GM18907 (cell line): ENCODE data around the gene AJAP1.
"Not testable (repeated sequence)": the region's sequence is repeated elsewhere in the genome, so short reads cannot be mapped to it uniquely, and the experiment has no call there.

ENCODE experiments used
- ATAC-seq: cut with Tn5 transposase; IDR thresholded peaks from one replicate; pipeline ENCODE4 v1.9.1; 2021; ENCODE audit warnings: mild to moderate bottlenecking, moderate library complexity; ENCODE audit not compliant: unreplicated experiment

The AJAP1 gene

GRCh38 chr1:4653796-4654725, at the start of gene AJAP1:
AJAP1 (plus strand) TSS chr1:4654609; CDS start chr1:4655426, 817 bp downstream.
- ATAC-seq = no peak

GRCh38 chr1:4605158-4605557, 49.3 kb upstream of the AJAP1 start:
- no peak for ATAC-seq

- ATAC-seq = no peak
These were observed 42.7 kb upstream of the AJAP1 start for GRCh38 chr1:4611563-4612341.

- ATAC-seq = no peak
These were observed 41.4 kb upstream of the AJAP1 start for GRCh38 chr1:4612991-4613390.

GRCh38 chr1:4613606-4614370, 40.6 kb upstream of the AJAP1 start:
- ATAC-seq = no peak

GRCh38 chr1:4614371-4615137, 39.9 kb upstream of the AJAP1 start:
- no peak for ATAC-seq

GRCh38 chr1:4615138-4615470, 39.3 kb upstream of the AJAP1 start:
- no peak for ATAC-seq

- ATAC-seq = no peak
These were observed 38.9 kb upstream of the AJAP1 start for GRCh38 chr1:4615501-4615900.

- ATAC-seq = no peak
These were observed 37.5 kb upstream of the AJAP1 start for GRCh38 chr1:4616831-4617465.

GRCh38 chr1:4617506-4617905, 36.9 kb upstream of the AJAP1 start:
- ATAC-seq = no peak

- ATAC-seq = not testable (repeated sequence)
These were observed 35.6 kb upstream of the AJAP1 start for GRCh38 chr1:4618827-4619226.

- no peak for ATAC-seq
These were observed 32.8 kb upstream of the AJAP1 start for GRCh38 chr1:4621646-4622045.

GRCh38 chr1:4622821-4623220, 31.6 kb upstream of the AJAP1 start:
- ATAC-seq = no peak

GRCh38 chr1:4624141-4624715, 30.2 kb upstream of the AJAP1 start:
- ATAC-seq = no peak

- ATAC-seq = no peak
These were observed 29.6 kb upstream of the AJAP1 start for GRCh38 chr1:4624801-4625200.

GRCh38 chr1:4626061-4626460, 28.3 kb upstream of the AJAP1 start:
- no peak for ATAC-seq

- no peak for ATAC-seq
These were observed 27.7 kb upstream of the AJAP1 start for GRCh38 chr1:4626560-4627319.

- no peak for ATAC-seq
These were observed 27.1 kb upstream of the AJAP1 start for GRCh38 chr1:4627353-4627752.

GRCh38 chr1:4628992-4629391, 25.4 kb upstream of the AJAP1 start:
- no peak for ATAC-seq
